ES-I3 (cell line): ENCODE measurements around the gene CC2D1A.
A peak's percentile ranks its signal among the peaks of the same experiment; 100 is the strongest.
"Not testable (repeated sequence)": the region's sequence is repeated elsewhere in the genome, so short reads cannot be mapped to it uniquely, and the experiment has no call there.

Experiments used
- H3K36me3 ChIP-seq: 2 replicates; pipeline ENCODE4 v1.6.1; 2013; ENCODE audit warnings: mild to moderate bottlenecking, low read length, control low read depth, moderate library complexity; ENCODE audit not compliant: insufficient read depth
- H3K4me1 ChIP-seq: 2 replicates; pipeline ENCODE4 v1.6.1; 2013; ENCODE audit warnings: mild to moderate bottlenecking, control low read depth, low read length; ENCODE audit not compliant: insufficient read depth
- H3K9ac ChIP-seq: 2 replicates; pipeline ENCODE4 v1.6.1; 2013; ENCODE audit warnings: low read depth, mild to moderate bottlenecking, low read length, moderate library complexity
- H3K9me3 ChIP-seq: 2 replicates; pipeline ENCODE4 v1.6.1; 2013; ENCODE audit warnings: mild to moderate bottlenecking, low read length, moderate library complexity; ENCODE audit not compliant: control insufficient read depth, insufficient read depth

Gene CC2D1A

DNA sequence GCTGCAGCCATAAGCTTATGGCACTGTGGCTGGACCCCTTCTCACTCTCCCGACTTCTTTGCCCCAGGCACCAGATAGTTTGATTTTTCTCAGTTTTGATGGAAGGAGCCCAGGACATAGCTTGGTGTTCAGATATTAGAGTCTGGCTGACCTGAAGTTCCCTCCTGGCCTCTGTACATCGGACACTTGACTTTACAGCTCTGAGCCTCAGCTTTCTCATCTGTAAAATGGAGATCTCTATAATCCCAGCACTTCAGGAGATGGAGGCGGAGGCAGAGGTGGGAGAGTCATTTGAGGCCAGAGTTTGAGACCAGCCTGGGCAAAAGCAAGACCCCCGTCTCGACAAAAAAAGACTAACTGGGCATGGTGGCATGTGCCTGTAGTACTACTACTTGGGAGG, 909 bp downstream of the CC2D1A start:
- Histone ChIP-seq H3K4me1 (no peaks in the 10 kb centered on the region), H3K36me3 (no peaks in the 10 kb centered on the region), H3K9me3 (no peaks in the 10 kb centered on the region), H3K9ac (peak overlapping the region; percentile 76)

DNA sequence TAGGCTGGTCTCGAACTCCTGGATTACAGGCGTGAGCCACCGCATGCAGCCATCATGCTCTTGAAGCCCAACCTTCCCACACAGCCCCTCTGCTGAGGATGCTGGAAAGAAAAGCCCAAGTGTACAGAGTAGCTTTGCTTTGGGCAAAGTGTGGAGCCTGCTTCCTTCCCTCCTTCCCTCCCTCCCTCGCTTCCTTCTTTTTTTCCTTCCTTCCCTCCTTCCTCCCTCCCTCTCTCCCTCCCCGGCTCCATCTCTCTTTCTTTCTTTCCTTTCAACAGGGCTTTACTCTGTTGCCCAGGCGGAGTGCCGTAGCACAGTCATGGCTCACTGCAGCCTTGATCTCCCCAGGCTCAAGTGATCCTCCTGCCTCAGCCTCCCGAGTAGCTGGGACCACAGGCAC, 2.7 kb downstream of the CC2D1A start:
- Histone ChIP-seq H3K9ac (no peak overlapping the region), H3K4me1 (no peaks in the 10 kb centered on the region), H3K9me3 (no peaks in the 10 kb centered on the region), H3K36me3 (no peaks in the 10 kb centered on the region)

DNA sequence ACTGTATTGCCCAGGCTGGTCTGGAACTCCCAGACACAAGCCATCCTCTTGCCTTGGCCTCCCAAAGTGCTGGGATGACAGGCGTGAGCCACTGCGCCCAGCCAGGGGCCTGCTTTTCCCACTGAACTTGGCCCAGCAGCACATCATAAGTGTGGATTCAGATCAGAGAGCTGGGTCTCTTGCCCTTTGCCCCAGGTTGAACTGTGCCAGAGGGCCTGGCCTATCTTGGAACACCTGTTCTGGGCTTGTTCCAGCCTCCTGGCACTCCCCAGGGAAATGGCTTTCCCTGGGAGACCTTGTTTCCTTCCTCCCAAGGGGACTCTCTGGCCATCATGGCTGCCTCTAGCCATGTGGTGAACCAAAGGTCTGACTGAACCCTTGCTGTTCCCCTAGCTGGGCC, 3.4 kb downstream of the CC2D1A start:
- H3K4me1 ChIP-seq, result no peaks in the 10 kb centered on the region
- no peaks in the 10 kb centered on the region for H3K36me3 ChIP-seq
- H3K9ac ChIP-seq, result no peak overlapping the region
- no peaks in the 10 kb centered on the region for H3K9me3 ChIP-seq

DNA sequence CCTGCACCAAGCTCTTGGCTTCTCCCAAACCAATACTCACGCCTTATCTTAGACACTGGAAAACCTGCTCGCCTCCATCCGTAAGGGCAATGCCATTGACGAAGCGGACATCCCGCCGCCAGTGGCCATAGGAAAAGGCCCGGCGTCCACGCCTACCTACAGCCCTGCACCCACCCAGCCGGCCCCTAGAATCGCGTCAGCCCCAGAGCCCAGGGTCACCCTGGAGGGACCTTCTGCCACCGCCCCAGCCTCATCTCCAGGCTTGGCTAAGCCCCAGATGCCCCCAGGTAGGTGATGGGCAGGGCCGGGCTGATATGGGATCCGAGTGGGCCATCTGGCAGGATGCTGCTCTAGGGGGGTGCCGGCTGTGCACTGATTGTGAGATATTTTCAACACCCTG, 7.4 kb downstream of the CC2D1A start:
- no peaks in the 10 kb centered on the region for H3K4me1 ChIP-seq
- no peak overlapping the region for H3K9ac ChIP-seq
- H3K36me3 ChIP-seq, result peaks cover 2% of the 10 kb centered on the region; the same call in 1 of the 2 replicates
- H3K9me3 ChIP-seq, result no peaks in the 10 kb centered on the region

DNA sequence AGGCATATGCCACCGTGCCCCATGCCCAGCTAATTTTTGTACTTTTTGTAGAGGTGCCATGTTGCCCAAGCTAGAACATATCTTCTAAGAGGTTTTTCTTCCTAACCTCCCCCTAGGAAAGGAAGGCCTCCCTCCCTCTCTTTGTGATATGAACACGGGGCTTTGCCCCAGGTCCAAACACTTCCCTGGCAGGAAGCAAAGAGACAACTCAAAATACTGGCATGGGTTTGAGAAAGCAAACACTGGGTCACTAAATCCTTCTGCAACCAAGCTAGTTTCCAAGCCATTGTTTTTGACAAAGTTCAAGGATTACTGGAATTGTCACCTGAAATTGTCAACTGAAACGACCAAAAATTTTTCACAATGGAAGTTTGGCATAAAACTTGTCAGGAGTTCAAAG, 8.8 kb downstream of the CC2D1A start:
- Histone ChIP-seq H3K9me3 (no peaks in the 10 kb centered on the region), H3K4me1 (no peaks in the 10 kb centered on the region), H3K36me3 (peaks cover 2% of the 10 kb centered on the region), H3K9ac (no peak overlapping the region)

DNA sequence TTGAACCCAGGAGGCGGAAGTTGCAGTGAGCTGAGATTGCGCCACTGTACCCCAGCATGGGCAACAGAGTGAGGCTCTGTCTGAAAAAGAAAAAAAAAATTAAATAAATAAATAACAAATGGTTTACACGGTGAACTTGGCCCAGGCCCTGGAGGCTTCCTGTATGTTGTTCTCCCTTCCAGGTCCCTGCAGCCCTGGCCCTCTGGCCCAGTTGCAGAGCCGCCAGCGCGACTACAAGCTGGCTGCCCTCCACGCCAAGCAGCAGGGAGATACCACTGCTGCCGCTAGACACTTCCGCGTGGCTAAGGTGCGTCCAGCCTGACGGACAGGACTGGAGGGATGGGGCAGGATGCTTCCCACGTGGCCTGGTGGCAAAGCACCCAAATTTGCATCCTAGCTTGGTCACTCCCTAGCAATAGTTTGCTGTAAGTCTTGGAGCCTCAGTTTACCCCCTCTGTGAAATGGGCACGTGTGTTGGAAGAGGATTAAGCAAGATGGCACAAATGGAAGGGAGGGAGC, 11.9 kb downstream of the CC2D1A start:
- no peak overlapping the region for H3K9ac ChIP-seq
- H3K9me3 ChIP-seq, result no peaks in the 10 kb centered on the region
- H3K4me1 ChIP-seq, result no peaks in the 10 kb centered on the region
- H3K36me3 ChIP-seq, result peaks cover 13% of the 10 kb centered on the region

DNA sequence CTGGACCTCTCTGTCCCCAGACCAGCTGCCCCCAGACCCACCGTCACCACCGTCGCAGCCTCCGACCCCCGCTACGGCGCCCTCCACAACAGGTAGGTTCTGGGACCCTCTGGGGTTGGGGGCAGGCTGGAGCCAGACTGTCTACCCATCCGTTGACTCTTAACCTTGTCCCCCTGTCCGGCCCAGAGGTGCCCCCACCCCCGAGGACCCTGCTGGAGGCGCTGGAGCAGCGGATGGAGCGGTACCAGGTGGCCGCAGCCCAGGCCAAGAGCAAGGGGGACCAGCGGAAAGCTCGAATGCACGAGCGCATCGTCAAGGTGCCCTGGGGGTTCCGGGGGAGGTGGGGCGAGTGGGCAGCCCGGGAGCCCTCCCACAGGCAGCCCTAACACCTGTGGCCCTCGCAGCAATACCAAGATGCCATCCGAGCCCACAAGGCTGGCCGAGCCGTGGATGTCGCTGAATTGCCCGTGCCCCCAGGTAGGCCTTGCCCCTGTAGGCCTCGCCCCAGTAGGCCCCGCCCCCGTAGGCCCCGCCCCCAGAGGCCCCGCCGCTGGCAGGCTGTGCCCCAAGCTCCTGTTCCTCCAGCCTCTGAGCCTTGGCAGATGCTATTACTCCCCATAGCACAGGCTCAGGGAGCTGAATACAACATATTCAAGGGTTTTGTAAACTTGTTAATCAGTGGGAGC, 12.9 kb downstream of the CC2D1A start:
- Histone ChIP-seq H3K36me3 (peaks cover 13% of the 10 kb centered on the region), H3K4me1 (no peaks in the 10 kb centered on the region), H3K9me3 (no peaks in the 10 kb centered on the region), H3K9ac (no peak overlapping the region)

DNA sequence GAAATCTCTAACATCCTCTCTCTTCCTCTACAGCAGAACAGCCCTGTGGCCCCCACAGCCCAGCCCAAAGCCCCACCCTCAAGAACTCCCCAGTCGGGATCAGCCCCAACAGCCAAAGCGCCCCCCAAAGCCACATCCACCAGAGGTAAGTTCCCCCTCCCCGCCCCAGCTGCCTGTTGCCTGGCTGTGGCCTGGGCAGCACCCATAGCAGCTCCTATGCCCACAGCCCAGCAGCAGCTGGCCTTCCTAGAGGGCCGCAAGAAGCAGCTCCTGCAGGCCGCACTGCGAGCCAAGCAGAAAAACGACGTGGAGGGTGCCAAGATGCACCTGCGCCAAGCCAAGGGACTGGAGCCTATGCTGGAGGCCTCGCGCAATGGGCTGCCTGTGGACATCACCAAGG, 14.5 kb downstream of the CC2D1A start:
- Histone ChIP-seq H3K36me3 (peaks cover 13% of the 10 kb centered on the region), H3K9ac (no peak overlapping the region), H3K9me3 (no peaks in the 10 kb centered on the region), H3K4me1 (no peaks in the 10 kb centered on the region)

DNA sequence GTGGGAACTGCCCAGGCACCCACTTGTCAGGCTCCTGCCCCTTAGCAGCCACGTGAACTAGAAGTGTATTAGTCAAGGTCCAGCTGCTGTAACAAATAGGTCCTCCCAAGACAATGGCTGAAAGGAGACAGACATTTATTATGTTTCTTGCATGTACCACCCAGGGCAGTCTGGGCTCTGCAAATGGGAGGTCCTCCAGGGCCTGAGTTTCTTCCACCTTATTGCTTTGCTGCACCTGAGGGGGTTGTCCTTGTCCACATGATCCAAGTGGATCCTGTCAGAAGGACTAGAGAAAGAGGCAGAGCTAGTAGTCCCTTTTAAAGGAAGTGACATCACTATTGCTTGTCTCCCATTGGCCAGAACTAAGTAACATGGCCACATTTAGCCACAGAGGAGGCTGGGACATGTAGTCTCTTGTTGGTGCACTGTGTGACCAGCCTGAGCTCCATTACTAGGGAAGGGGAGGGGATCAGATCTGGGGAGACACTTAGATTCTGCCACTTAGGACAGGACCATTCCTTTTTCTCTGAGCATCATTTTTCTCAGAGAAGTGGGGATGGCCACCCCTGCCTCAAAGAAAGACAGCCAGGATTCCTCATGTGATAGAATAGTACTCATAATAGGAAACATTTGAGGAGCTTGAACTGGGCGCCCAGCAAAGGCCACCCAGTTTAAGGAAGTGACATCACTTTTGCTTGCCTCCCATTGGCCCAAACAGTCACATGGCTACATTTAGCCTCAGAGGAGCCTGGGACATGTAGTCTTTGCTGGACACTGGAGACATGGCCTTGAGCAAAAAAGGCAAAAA, 15.1 kb downstream of the CC2D1A start:
- Histone ChIP-seq H3K9me3 (no peaks in the 10 kb centered on the region), H3K9ac (no peak overlapping the region), H3K36me3 (peaks cover 15% of the 10 kb centered on the region), H3K4me1 (no peaks in the 10 kb centered on the region)

DNA sequence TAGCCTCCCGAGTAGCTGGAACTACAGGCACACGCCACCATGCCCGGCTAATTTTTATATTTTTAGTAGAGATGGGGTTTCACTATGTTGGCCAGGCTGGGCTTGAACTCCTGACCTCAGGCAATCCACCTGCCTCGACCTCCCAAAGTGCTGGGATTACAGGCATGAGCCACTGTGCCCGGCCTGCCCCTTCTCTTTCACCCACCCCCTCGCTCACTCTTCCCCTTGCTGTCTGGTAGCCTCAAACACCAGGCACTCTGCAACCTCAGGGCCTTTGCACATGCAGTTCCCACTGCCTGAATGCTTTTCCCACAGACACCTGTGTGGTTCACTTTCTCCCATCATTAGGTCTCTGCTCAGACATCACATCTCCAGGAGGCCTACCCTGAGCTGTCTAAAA, 16.1 kb downstream of the CC2D1A start:
- not testable (repeated sequence) for H3K4me1 ChIP-seq, H3K9ac ChIP-seq, H3K9me3 ChIP-seq
- peaks cover 17% of the 10 kb centered on the region for H3K36me3 ChIP-seq

DNA sequence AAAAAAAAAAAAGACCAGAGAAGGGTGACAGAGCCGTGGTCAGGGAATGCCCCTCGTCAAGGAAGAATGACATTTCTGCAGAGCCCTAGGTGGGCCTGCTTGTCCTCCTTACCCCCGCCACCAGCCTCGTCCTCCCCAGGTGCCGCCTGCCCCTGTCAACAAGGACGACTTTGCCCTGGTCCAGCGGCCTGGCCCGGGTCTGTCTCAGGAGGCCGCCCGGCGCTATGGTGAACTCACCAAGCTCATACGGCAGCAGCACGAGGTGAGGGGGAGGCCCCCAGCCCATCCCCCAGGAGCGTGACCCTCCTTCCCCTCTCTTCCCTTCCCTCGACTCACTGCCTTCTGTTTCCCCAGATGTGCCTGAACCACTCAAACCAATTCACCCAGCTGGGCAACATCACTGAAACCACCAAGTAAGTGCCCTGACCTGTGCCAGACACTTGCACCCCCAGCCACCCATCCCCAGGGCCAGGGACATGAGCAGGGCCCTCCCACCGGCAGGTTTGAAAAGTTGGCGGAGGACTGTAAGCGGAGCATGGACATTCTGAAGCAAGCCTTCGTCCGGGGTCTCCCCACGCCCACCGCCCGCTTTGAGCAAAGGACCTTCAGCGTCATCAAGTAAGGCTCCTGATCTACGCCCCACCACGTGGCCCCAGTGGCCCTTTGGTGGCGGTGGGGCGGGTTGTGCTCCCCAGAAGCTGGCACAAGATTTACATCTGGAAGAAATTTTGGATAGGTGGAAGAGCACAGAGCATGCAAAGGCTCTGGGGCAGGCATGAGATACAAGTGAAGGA, 17.4 kb downstream of the CC2D1A start:
- Histone ChIP-seq H3K4me1 (no peaks in the 10 kb centered on the region), H3K9ac (no peak overlapping the region), H3K9me3 (no peaks in the 10 kb centered on the region), H3K36me3 (peaks cover 15% of the 10 kb centered on the region)

DNA sequence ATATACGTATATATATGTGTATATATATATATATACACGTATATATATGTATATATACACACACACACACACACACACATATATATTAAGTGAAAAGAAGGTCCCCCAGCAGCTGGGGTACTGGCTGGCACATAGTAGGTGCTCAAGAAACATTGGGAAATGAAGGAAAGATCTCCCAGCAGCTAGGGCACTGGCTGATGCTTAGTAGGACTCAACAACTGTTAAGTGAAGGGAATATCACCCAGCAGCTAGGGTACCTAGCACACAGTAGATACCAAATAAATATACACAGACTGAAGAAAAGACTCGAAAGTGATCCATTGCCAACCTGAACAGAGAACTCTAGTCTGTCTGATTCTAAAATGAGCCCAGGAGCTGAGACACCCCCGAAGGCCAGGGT, 20.0 kb downstream of the CC2D1A start:
- Histone ChIP-seq H3K9me3 (no peaks in the 10 kb centered on the region), H3K9ac (no peak overlapping the region), H3K36me3 (peaks cover 11% of the 10 kb centered on the region), H3K4me1 (no peaks in the 10 kb centered on the region; the same call in 1 of the 2 replicates)

DNA sequence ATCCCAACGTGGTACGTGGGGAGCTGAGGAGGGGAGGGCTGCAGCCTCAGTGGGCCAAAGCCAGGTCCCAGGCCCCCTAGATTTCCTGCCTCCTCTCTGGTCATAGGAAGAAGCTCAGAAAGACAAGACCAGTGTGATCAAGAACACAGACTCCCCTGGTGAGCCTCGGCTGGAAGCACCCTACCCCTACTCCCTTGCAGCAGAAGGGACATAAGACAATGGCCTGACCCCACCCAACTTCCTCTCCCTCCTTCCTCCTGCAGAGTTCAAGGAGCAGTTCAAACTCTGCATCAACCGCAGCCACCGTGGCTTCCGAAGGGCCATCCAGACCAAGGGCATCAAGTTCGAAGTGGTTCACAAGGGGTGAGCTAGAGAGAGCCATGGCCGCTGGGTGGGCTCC, 20.7 kb downstream of the CC2D1A start:
- H3K4me1 ChIP-seq, result no peaks in the 10 kb centered on the region; the same call in 1 of the 2 replicates
- H3K9me3 ChIP-seq, result no peaks in the 10 kb centered on the region
- H3K9ac ChIP-seq, result no peak overlapping the region
- H3K36me3 ChIP-seq, result peaks cover 7% of the 10 kb centered on the region; the same call in 1 of the 2 replicates

DNA sequence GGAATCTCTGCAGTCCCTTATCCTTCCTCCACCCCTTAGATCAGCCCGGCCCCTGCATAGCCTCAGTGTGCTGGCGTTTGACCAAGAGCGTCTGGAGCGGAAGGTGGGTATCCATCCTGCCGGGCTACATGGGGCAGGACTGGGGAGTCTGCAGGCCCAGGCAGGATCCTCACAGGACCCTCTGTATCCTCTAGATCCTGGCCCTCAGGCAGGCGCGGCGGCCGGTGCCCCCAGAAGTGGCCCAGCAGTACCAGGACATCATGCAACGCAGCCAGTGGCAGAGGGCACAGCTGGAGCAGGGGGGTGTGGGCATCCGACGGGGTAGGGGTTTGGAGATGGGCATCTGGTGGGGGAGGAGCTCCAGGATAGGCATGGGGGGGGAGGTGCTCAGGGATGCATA, 23.3 kb downstream of the CC2D1A start:
- no peaks in the 10 kb centered on the region; the same call in 1 of the 2 replicates for H3K4me1 ChIP-seq
- no peak overlapping the region for H3K9ac ChIP-seq
- H3K9me3 ChIP-seq, result no peaks in the 10 kb centered on the region
- peaks cover 4% of the 10 kb centered on the region; the same call in 1 of the 2 replicates for H3K36me3 ChIP-seq
